Left forelimb (tissue), 1 donor: ENCODE measurements around the gene ENTR1.

ENCODE experiments used
- DNase-seq: peaks from one replicate; pipeline ENCODE4 v3.0.0-alpha.2; 2018; ENCODE audit warnings: low spot score

The ENTR1 gene

GRCh38 chr9:136410500-136411287, at the start of gene ENTR1, which contains the start of gene PMPCA:
ENTR1 (minus strand) TSS chr9:136410614; CDS start chr9:136410397, 217 bp downstream.
PMPCA (plus strand) TSS chr9:136410658; CDS start chr9:136410669, 11 bp downstream.
- DNase-seq, result peak; percentile 96

GRCh38 chr9:136459425-136459824, 49.0 kb upstream of the ENTR1 start:
- DNase-seq, result no peak

GRCh38 chr9:136457326-136457725, 46.9 kb upstream of the ENTR1 start:
- DNase-seq, result no peak

- DNase-seq, result no peak
Observed at GRCh38 chr9:136456258-136456657, 45.8 kb upstream of the ENTR1 start.

- DNase-seq, result no peak
Observed at GRCh38 chr9:136455043-136456002, 44.9 kb upstream of the ENTR1 start.

GRCh38 chr9:136454026-136454796, 43.8 kb upstream of the ENTR1 start:
- DNase-seq, result no peak

- DNase-seq, result no peak
Observed at GRCh38 chr9:136453326-136453725, 42.9 kb upstream of the ENTR1 start.

- DNase-seq, result no peak
Observed at GRCh38 chr9:136451221-136451877, 40.9 kb upstream of the ENTR1 start.

- DNase-seq, result no peak
Observed at GRCh38 chr9:136448655-136449054, 38.2 kb upstream of the ENTR1 start.

- no peak for DNase-seq
Observed at GRCh38 chr9:136447173-136447778, 36.9 kb upstream of the ENTR1 start.

- DNase-seq, result no peak
Observed at GRCh38 chr9:136445799-136446198, 35.4 kb upstream of the ENTR1 start.

GRCh38 chr9:136444102-136444501, 33.7 kb upstream of the ENTR1 start:
- no peak for DNase-seq

GRCh38 chr9:136443687-136444086, 33.3 kb upstream of the ENTR1 start:
- DNase-seq, result no peak

- no peak for DNase-seq
Observed at GRCh38 chr9:136443087-136443486, 32.7 kb upstream of the ENTR1 start.

GRCh38 chr9:136442265-136442664, 31.9 kb upstream of the ENTR1 start:
- no peak for DNase-seq

GRCh38 chr9:136441681-136442245, 31.3 kb upstream of the ENTR1 start:
- no peak for DNase-seq

- DNase-seq, result no peak
Observed at GRCh38 chr9:136441191-136441680, 30.8 kb upstream of the ENTR1 start.

- peak; percentile 92 for DNase-seq
Observed at GRCh38 chr9:136439481-136440408, 29.3 kb upstream of the ENTR1 start, which contains the start of gene INPP5E. INPP5E (minus strand) TSS chr9:136439845; CDS start chr9:136439419, 426 bp downstream.
